ENCODE measurements around the gene GNAQ.

The GNAQ gene

DNA sequence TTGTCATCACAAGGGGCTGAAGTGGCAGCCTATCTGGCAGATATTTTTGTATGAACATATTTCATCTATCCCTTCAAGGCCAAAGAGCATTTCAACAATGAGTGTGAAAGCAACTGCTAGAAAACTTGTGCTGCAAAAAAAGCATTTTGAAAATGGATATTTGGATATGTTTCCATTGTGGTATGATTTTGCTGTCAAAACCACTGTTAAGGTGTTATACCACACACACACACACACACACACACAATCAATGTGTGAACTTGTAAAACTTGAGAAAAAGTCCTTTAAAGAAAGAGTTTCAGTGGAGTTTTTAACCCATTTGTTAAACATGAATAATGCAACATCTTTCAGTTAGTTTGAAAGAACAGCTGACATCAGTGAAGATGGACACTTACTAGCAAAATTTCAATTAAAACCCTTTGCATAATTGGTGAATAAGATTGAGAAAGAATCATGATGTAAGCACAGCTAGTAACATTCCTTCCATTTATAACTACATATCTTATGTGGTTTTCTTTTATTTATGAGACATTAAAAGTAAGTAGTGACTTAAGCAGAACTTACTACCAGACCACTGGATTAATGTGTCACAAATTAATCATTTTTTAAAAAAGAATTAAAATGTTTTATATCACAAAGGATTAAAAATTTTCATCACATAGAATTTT, 200.9 kb downstream of the GNAQ start:
- TF ChIP-seq, protein P1, sequence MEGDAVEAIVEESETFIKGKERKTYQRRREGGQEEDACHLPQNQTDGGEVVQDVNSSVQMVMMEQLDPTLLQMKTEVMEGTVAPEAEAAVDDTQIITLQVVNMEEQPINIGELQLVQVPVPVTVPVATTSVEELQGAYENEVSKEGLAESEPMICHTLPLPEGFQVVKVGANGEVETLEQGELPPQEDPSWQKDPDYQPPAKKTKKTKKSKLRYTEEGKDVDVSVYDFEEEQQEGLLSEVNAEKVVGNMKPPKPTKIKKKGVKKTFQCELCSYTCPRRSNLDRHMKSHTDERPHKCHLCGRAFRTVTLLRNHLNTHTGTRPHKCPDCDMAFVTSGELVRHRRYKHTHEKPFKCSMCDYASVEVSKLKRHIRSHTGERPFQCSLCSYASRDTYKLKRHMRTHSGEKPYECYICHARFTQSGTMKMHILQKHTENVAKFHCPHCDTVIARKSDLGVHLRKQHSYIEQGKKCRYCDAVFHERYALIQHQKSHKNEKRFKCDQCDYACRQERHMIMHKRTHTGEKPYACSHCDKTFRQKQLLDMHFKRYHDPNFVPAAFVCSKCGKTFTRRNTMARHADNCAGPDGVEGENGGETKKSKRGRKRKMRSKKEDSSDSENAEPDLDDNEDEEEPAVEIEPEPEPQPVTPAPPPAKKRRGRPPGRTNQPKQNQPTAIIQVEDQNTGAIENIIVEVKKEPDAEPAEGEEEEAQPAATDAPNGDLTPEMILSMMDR (IDR thresholded peaks at IDR 0.05): no peak
- Histone ChIP-seq H3K4me3 (no peak overlapping the region), H3K9me3 (no peaks in the 10 kb centered on the region), H3K4me1 (peaks cover 0 to 68% (median 12%) of the 10 kb centered on the region in 4 donors), H3K27ac (no peak overlapping the region), H3K36me3 (no peaks in the 10 kb centered on the region), H3K27me3 (no peaks in the 10 kb centered on the region)
- intact Hi-C loops (cut with DNase I; ENCODE audit: low total_unique reads): no loop called here
- DNase-seq: no peak

DNA sequence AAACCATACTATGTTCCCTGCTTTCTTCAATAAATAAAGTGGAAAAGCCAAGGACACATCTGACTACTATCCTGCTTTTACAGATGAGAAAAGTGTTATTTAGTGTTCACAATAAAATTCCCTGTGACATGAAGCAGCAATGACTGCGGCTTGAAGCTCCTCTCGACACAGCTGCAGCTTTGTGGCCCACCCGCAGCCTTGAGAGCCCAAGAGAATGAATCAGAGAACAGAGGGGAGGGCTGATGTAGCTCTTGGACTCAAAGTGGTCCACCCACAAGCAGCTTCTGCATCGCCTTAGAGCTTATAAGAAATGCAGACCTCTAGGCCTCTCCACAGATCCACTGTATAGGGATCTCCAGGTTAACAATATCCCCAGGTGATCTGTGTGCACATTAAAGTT, 202.2 kb downstream of the GNAQ start:
- DNase-seq: no peak
- no peaks in the 10 kb centered on the region for H3K9me3 ChIP-seq
- TF ChIP-seq, protein P1 (IDR thresholded peaks at IDR 0.05): no peak
- no peaks in the 10 kb centered on the region for H3K27me3 ChIP-seq
- intact Hi-C loops (cut with DNase I; ENCODE audit: low total_unique reads): no loop called here
- H3K36me3 ChIP-seq: no peaks in the 10 kb centered on the region
- peaks cover 0 to 55% (median 11%) of the 10 kb centered on the region in 4 donors for H3K4me1 ChIP-seq
- H3K27ac ChIP-seq: no peak overlapping the region
- H3K4me3 ChIP-seq: no peak overlapping the region

DNA sequence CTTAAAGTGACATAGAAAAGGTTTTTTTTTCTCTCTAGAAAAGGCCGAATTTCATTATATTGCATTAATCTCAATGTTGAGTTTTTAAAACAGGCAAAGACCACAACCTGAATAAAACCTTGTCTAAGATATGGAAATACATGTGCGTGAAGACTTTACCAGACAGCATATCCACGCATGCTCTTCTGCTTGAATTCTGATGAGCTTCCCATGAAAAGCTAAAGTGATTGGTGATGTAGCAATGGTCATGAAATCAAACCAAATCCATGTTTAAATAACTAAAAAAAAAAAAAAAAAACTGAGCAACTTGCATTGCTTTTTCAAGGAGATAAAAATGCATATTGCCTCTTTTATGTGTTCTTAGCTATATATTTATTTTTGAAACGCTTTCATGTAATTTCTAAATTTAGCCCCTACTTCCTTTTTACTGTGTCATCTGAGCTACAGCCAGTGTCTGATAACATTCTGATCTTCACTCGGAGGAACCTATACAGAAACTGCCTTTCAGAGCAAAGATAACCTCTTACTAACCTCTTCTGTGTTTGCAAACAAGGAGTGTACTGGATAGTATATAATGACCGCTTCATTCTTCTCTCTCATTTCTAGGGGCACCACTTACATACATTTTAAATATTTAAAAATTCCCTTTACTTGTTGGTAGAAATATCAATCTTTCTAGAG, 204.4 kb downstream of the GNAQ start:
- no peaks in the 10 kb centered on the region for H3K9me3 ChIP-seq
- TF ChIP-seq, protein P1 (IDR thresholded peaks at IDR 0.05): no peak
- H3K27ac ChIP-seq: no peak overlapping the region
- peaks cover 0 to 40% (median 6%) of the 10 kb centered on the region in 4 donors for H3K4me1 ChIP-seq
- H3K27me3 ChIP-seq: no peaks in the 10 kb centered on the region
- H3K36me3 ChIP-seq: no peaks in the 10 kb centered on the region
- no peak for DNase-seq
- intact Hi-C loops (cut with DNase I; ENCODE audit: low total_unique reads): no loop called here
- H3K4me3 ChIP-seq: no peak overlapping the region

DNA sequence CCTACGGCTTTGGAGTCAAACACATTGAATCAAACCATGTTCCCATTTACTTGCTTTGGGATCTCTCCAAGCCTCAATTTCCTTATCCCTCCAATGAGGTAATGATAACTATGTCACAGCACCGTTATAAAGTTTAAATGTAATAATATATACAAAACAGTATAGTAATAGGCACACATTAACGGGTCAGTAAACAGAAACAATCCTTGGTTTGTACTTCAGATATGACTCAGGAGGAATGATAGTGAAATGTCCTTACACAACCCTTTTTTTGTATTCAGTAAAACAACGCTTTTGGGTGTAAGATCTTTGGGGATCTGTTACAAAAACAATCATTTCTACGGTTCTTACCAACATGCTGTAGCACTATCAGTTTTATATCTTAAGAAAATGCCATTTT, 205.0 kb downstream of the GNAQ start:
- TF ChIP-seq, protein P1 (IDR thresholded peaks at IDR 0.05): no peak
- intact Hi-C loops (cut with DNase I; ENCODE audit: low total_unique reads): no loop called here
- no peak overlapping the region for H3K4me3 ChIP-seq
- peaks cover 0 to 43% (median 8%) of the 10 kb centered on the region in 4 donors for H3K4me1 ChIP-seq
- DNase-seq: no peak
- H3K27ac ChIP-seq: no peak overlapping the region
- no peaks in the 10 kb centered on the region for H3K36me3 ChIP-seq
- no peaks in the 10 kb centered on the region for H3K9me3 ChIP-seq
- H3K27me3 ChIP-seq: no peaks in the 10 kb centered on the region

DNA sequence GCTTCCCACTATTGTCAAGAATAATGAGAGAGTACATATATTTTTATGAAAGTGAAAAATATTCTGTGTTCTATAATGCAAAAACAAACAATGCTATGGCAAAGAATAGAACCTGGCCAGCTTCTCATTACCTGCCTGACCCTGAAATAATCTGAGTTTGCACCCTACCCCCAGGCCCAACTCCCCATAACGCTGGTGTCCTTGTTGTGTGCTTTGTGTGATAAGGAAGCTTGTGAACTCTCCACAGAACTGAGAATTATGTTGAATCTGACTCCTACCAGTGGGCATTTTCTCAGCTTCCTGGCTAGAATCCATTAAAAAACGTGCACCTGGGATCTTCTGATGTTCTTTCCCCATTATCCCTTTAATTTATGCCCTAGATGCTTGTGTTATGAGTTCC, 205.5 kb downstream of the GNAQ start:
- no peaks in the 10 kb centered on the region for H3K36me3 ChIP-seq
- no peaks in the 10 kb centered on the region for H3K9me3 ChIP-seq
- no peak for DNase-seq
- H3K27ac ChIP-seq: no peak overlapping the region
- H3K27me3 ChIP-seq: no peaks in the 10 kb centered on the region
- intact Hi-C loops (cut with DNase I; ENCODE audit: low total_unique reads): no loop called here
- H3K4me1 ChIP-seq: peaks cover 0 to 39% (median 8%) of the 10 kb centered on the region in 4 donors
- H3K4me3 ChIP-seq: no peak overlapping the region
- TF ChIP-seq, protein P1 (IDR thresholded peaks at IDR 0.05): no peak

Measured in tibial artery (tissue), 4 donors.